GM23248 (cell line): ENCODE results near the gene FAM171A2. TPM values are rescaled to one million over a fixed set of nuclear protein-coding genes. Genes with fewer than 3 reads are reported as not detected.
"Not testable (repeated sequence)": the region's sequence is repeated elsewhere in the genome, so short reads cannot be mapped to it uniquely, and the experiment has no call there.

Source experiments
- DNase-seq: peaks from one replicate; pipeline ENCODE4 v3.0.0-alpha.2; 2015
- H2AFZ ChIP-seq: fragments of 200-600 bp; sonication (generic); 2 replicates; pipeline ENCODE4 v1.6.1; 2016; ENCODE audit warnings: antibody characterized with exemption
- H3F3A ChIP-seq: fragments of 200-600 bp; sonication (generic); 2 replicates; pipeline ENCODE4 v1.6.1; 2016; ENCODE audit warnings: mild to moderate bottlenecking, antibody characterized with exemption, mixed run types; ENCODE audit not compliant: insufficient read depth
- H3K27ac ChIP-seq: fragments of 200-600 bp; sonication (generic); 2 replicates; pipeline ENCODE4 v1.5.1; 2016; ENCODE audit warnings: mild to moderate bottlenecking
- H3K27me3 ChIP-seq: fragments of 200-600 bp; sonication (generic); replicated peaks from 2 replicates; pipeline ENCODE4 v1.6.1; 2016; ENCODE audit warnings: mild to moderate bottlenecking; ENCODE audit not compliant: insufficient read depth
- H3K36me3 ChIP-seq: fragments of 200-600 bp; sonication (generic); 2 replicates; pipeline ENCODE4 v1.6.1; 2016; ENCODE audit warnings: low read depth, mild to moderate bottlenecking
- H3K4me1 ChIP-seq: fragments of 200-600 bp; sonication (generic); 2 replicates; pipeline ENCODE4 v1.6.1; 2016; ENCODE audit warnings: mild to moderate bottlenecking; ENCODE audit not compliant: insufficient read depth
- H3K4me2 ChIP-seq: fragments of 200-600 bp; sonication (generic); one replicate; pipeline ENCODE4 v1.6.1; 2016; ENCODE audit warnings: mild to moderate bottlenecking; ENCODE audit not compliant: unreplicated experiment
- H3K4me3 ChIP-seq: fragments of 200-600 bp; sonication (generic); 2 replicates; pipeline ENCODE4 v1.5.1; 2016; ENCODE audit warnings: mild to moderate bottlenecking
- H3K79me2 ChIP-seq: fragments of 200-600 bp; sonication (generic); 2 replicates; pipeline ENCODE4 v1.6.1; 2016; ENCODE audit warnings: mild to moderate bottlenecking; ENCODE audit not compliant: insufficient read depth
- H3K9ac ChIP-seq: fragments of 200-600 bp; sonication (generic); 2 replicates; pipeline ENCODE4 v1.6.1; 2016; ENCODE audit warnings: mild to moderate bottlenecking
- H3K9me2 ChIP-seq: fragments of 200-600 bp; sonication (generic); 2 replicates; pipeline ENCODE4 v1.6.1; 2016; ENCODE audit warnings: mixed run types, mild to moderate bottlenecking, moderate library complexity; ENCODE audit not compliant: insufficient read depth
- H3K9me3 ChIP-seq: fragments of 200-600 bp; sonication (generic); one replicate; pipeline ENCODE4 v1.6.1; 2017; ENCODE audit warnings: low read depth
- H4K20me1 ChIP-seq: fragments of 200-600 bp; sonication (generic); 2 replicates; pipeline ENCODE4 v1.6.0; 2016; ENCODE audit not compliant: insufficient read depth
- EZH2 ChIP-seq: fragments of 200-600 bp; sonication (generic); IDR thresholded peaks from 2 replicates; pipeline ENCODE4 v1.6.1; 2018; ENCODE audit warnings: antibody characterized with exemption, mild to moderate bottlenecking; ENCODE audit not compliant: insufficient read depth, poor library complexity, severe bottlenecking
- EZH2phosphoT487 ChIP-seq: fragments of 200-600 bp; sonication (generic); IDR thresholded peaks from 2 replicates; pipeline ENCODE4 v1.6.1; 2018; ENCODE audit warnings: antibody characterized with exemption, moderate library complexity, mild to moderate bottlenecking, low read depth; ENCODE audit not compliant: insufficient read depth
- WGBS, 2 experiments: methylation state at CpG; one replicate each; pipeline ENCODE4 v1.1.6; 2015 to 2017; ENCODE audit warnings: low lambda C conversion rate in 2 of 2, low coverage in 1 of 2; ENCODE audit errors: missing lambda C conversion rate in 2 of 2; 5-methylcytosine and 5-hydroxymethylcytosine counted together
- in situ Hi-C: fragments of 300-500 bp; cut with MboI; formaldehyde crosslinking; loops from 2 replicates; pipeline ENCODE4 v1.15.0; 2020
- polyA plus RNA-seq: library from polyadenylated mRNA; unstranded; fragments of >200 nt; fragmentation: Nextera tagmentation; extraction: Ambion mirVana; gene quantifications from 2 replicates; pipeline ENCODE4 v1.2.1, GENCODE V29; 2016
- total RNA-seq: library from RNA; depleted of rRNA; stranded (reverse); fragments of >200 nt; shearing (Covaris generic); gene quantifications from 2 replicates; pipeline ENCODE4 v1.2.3, GENCODE V29; 2014

Gene FAM171A2
- total and polyA plus RNA-seq, 2 experiments from 2014 or later: 0.25 to 4.8 TPM

GRCh38 chr17:44396946-44397345 lies 33.3 kb upstream of the FAM171A2 start:
- in situ Hi-C loops: no loop called here
- Histone ChIP-seq H2AFZ (no peak overlapping the region), H3K4me3 (no peak overlapping the region), H3K4me1 (no peaks in the 10 kb centered on the region), H3K27me3 (no peaks in the 10 kb centered on the region), H3K27ac (no peak overlapping the region), H3K36me3 (peaks cover 7% of the 10 kb centered on the region; the same call in 1 of the 2 replicates), H3K9ac (no peak overlapping the region), H3K79me2 (no peaks in the 10 kb centered on the region), H4K20me1 (no peaks in the 10 kb centered on the region), H3K9me2 (no peaks in the 10 kb centered on the region), H3F3A (no peaks in the 10 kb centered on the region), H3K9me3 (no peaks in the 10 kb centered on the region), H3K4me2 (no peak overlapping the region)
- WGBS, 2 experiments: 98 to 100% methylated on average over 5 of the region's 5 CpGs
- TF ChIP-seq EZH2: no peak
- no peak for TF ChIP-seq EZH2phosphoT487
- DNase-seq: no peak

- DNase-seq: no peak
- WGBS, 2 experiments: 95 to 100% methylated on average over 2 of the region's 2 CpGs
- no peaks in the 10 kb centered on the region for H3K27me3 ChIP-seq
- TF ChIP-seq EZH2phosphoT487 (no peak), EZH2 (no peak)
- no peak overlapping the region for H3K4me3 ChIP-seq
- H3K9me2 ChIP-seq: no peaks in the 10 kb centered on the region
- H3K36me3 ChIP-seq: no peaks in the 10 kb centered on the region
- no peaks in the 10 kb centered on the region for H3K79me2 ChIP-seq
- H3K4me1 ChIP-seq: no peaks in the 10 kb centered on the region
- no peak overlapping the region for H3K4me2 ChIP-seq
- H2AFZ ChIP-seq: no peak overlapping the region
- no peak overlapping the region for H3K27ac ChIP-seq
- no peak overlapping the region for H3K9ac ChIP-seq
- H4K20me1 ChIP-seq: no peaks in the 10 kb centered on the region
- H3K9me3 ChIP-seq: no peaks in the 10 kb centered on the region
- in situ Hi-C loops: no loop called here
- H3F3A ChIP-seq: peaks cover 8% of the 10 kb centered on the region; the same call in 1 of the 2 replicates
Measured at GRCh38 chr17:44394833-44395232, 31.2 kb upstream of the FAM171A2 start.

- H3K4me3 ChIP-seq: not testable (repeated sequence)
Measured at GRCh38 chr17:44394112-44394511, 30.5 kb upstream of the FAM171A2 start.

GRCh38 chr17:44390250-44390870 lies 26.7 kb upstream of the FAM171A2 start:
- no peak overlapping the region for H2AFZ ChIP-seq
- TF ChIP-seq EZH2 (no peak), EZH2phosphoT487 (no peak)
- no peak overlapping the region for H3K4me2 ChIP-seq
- H3K4me1 ChIP-seq: no peaks in the 10 kb centered on the region
- H3K9me2 ChIP-seq: no peaks in the 10 kb centered on the region
- WGBS, 2 experiments: 65 to 68% methylated on average over 10 of the region's 10 CpGs
- H4K20me1 ChIP-seq: no peaks in the 10 kb centered on the region
- no peak overlapping the region for H3K4me3 ChIP-seq
- no peak overlapping the region for H3K9ac ChIP-seq
- no peak overlapping the region for H3K27ac ChIP-seq
- in situ Hi-C loops: no loop called here
- H3K9me3 ChIP-seq: no peaks in the 10 kb centered on the region
- H3K27me3 ChIP-seq: peaks cover 11% of the 10 kb centered on the region; the same call in 1 of the 2 replicates
- no peaks in the 10 kb centered on the region for H3K36me3 ChIP-seq
- no peak for DNase-seq
- no peaks in the 10 kb centered on the region for H3K79me2 ChIP-seq
- peaks cover 8% of the 10 kb centered on the region; the same call in 1 of the 2 replicates for H3F3A ChIP-seq

More at GRCh38 chr17:44394112-44394511, 30.5 kb upstream of the FAM171A2 start:
- H3K27me3 ChIP-seq, H3K79me2 ChIP-seq, H3K4me1 ChIP-seq, H3K27ac ChIP-seq, H3K36me3 ChIP-seq, in situ Hi-C loops, H3K9me3 ChIP-seq, H3K9me2 ChIP-seq, H3K4me2 ChIP-seq, H2AFZ ChIP-seq, H3K9ac ChIP-seq, H4K20me1 ChIP-seq, H3F3A ChIP-seq, DNase-seq: not testable (repeated sequence)
- 80 to 83% methylated on average over 9 of the region's 9 CpGs for WGBS, 2 experiments

GRCh38 chr17:44389723-44390202 lies 26.1 kb upstream of the FAM171A2 start:
- Histone ChIP-seq H2AFZ (no peak overlapping the region), H3K27ac (no peak overlapping the region), H3F3A (peaks cover 8% of the 10 kb centered on the region; the same call in 1 of the 2 replicates), H3K9ac (no peak overlapping the region), H4K20me1 (no peaks in the 10 kb centered on the region), H3K36me3 (no peaks in the 10 kb centered on the region), H3K4me3 (no peak overlapping the region), H3K4me1 (no peaks in the 10 kb centered on the region), H3K9me2 (no peaks in the 10 kb centered on the region), H3K79me2 (no peaks in the 10 kb centered on the region), H3K27me3 (peaks cover 16% of the 10 kb centered on the region; the same call in 1 of the 2 replicates), H3K9me3 (no peaks in the 10 kb centered on the region), H3K4me2 (no peak overlapping the region)
- in situ Hi-C loops: no loop called here
- WGBS, 2 experiments: 79 to 82% methylated on average over 6 of the region's 6 CpGs
- TF ChIP-seq EZH2phosphoT487 (no peak), EZH2 (no peak)
- DNase-seq: no peak
